Panc1 (cell line): ENCODE measurements around the gene LRRK1. TPM values are rescaled to one million over a fixed set of nuclear protein-coding genes. Genes with fewer than 3 reads are reported as not detected.

Experiments used
- ATAC-seq: fragments of 200-7000 bp; cut with Tn5 transposase; 2 replicates; pipeline ENCODE4 v1.9.1; 2020; ENCODE audit warnings: mild to moderate bottlenecking, moderate library complexity
- BruUV-seq: library from RNA; stranded (reverse); fragments of 400-500 nt; replicated peaks from 2 replicates; lab custom pipeline; 2021; lab: Mats Ljungman, UMichigan
- CTCF ChIA-PET: fragments of 300-600 bp; sonication (Branson Sonifier 250); formaldehyde crosslinking; loops from one replicate; lab custom pipeline; 2022; ENCODE audit warnings: antibody characterized with exemption; lab: Charles Lee
- POLR2A ChIA-PET: fragments of 300-600 bp; sonication (Branson Sonifier 250); formaldehyde crosslinking; loops from one replicate; lab custom pipeline; 2022; ENCODE audit warnings: antibody characterized with exemption; lab: Charles Lee
- DNase-seq: peaks from one replicate; pipeline ENCODE4 v3.0.0-alpha.2; 2010; ENCODE audit warnings: low read depth, low spot score
- H3K27ac ChIP-seq: 2 replicates; pipeline ENCODE4 v1.5.1; 2011; ENCODE audit warnings: mild to moderate bottlenecking, low read length, inconsistent platforms
- H3K27me3 ChIP-seq: fragments of 200-500 bp; sonication (Bioruptor generic); 2 replicates; pipeline ENCODE4 v1.6.0; 2014; ENCODE audit warnings: low read length, inconsistent platforms; ENCODE audit not compliant: control insufficient read depth, insufficient read depth
- H3K36me3 ChIP-seq: fragments of 200-500 bp; sonication (Bioruptor generic); 2 replicates; pipeline ENCODE4 v1.5.1; 2014; ENCODE audit warnings: inconsistent platforms, mild to moderate bottlenecking, low read length, moderate library complexity; ENCODE audit not compliant: control insufficient read depth, insufficient read depth
- H3K4me1 ChIP-seq: 2 replicates; pipeline ENCODE4 v1.5.1; 2011; ENCODE audit warnings: inconsistent platforms, mild to moderate bottlenecking, low read length, moderate library complexity; ENCODE audit not compliant: control insufficient read depth, insufficient read depth
- H3K4me3 ChIP-seq, 2 experiments: 2 replicates each; pipeline ENCODE4 v1.5.1; 2011 to 2012; ENCODE audit warnings: low read depth in 2 of 2, low read length in 2 of 2, mild to moderate bottlenecking in 2 of 2, inconsistent platforms in 1 of 2, moderate library complexity in 1 of 2
- H3K9me3 ChIP-seq: fragments of 200-500 bp; sonication (Bioruptor generic); 2 replicates; pipeline ENCODE4 v1.5.1; 2014; ENCODE audit warnings: low read depth, mild to moderate bottlenecking, inconsistent platforms, low read length, moderate library complexity; ENCODE audit not compliant: control insufficient read depth, insufficient read depth
- CTCF ChIP-seq: fragments of 450-650 bp; IDR thresholded peaks from 2 replicates; pipeline ENCODE4 v1.5.1; 2017; ENCODE audit warnings: mild to moderate bottlenecking
- POLR2AphosphoS5 ChIP-seq: IDR thresholded peaks from 2 replicates; pipeline ENCODE4 v1.6.1; 2012; ENCODE audit warnings: mild to moderate bottlenecking, low read depth, low read length, moderate library complexity
- REST ChIP-seq, 2 experiments: IDR thresholded peaks; 2 replicates each; pipeline ENCODE4 v1.6.1; 2011 to 2012; ENCODE audit warnings: low read depth in 2 of 2, control low read depth in 1 of 2, low read length in 1 of 2, mild to moderate bottlenecking in 1 of 2, moderate library complexity in 1 of 2; ENCODE audit not compliant: insufficient read depth in 1 of 2
- SIN3A ChIP-seq: IDR thresholded peaks from 2 replicates; pipeline ENCODE4 v1.6.1; 2012; ENCODE audit warnings: low read depth, mild to moderate bottlenecking, low read length, moderate library complexity, borderline replicate concordance; ENCODE audit not compliant: insufficient read depth
- TCF7L2 ChIP-seq: IDR thresholded peaks from 2 replicates; pipeline ENCODE4 v1.6.1; 2011; ENCODE audit warnings: mild to moderate bottlenecking, low read depth, low read length, inconsistent platforms
- in situ Hi-C: cut with HindIII; loops from 2 replicates; pipeline ENCODE4 v1.10.0; 2016; ENCODE audit warnings: low sequenced_read_pairs, low pct_unique_long_range_greater_than_20kb
- intact Hi-C: fragments of 100-400 bp; cut with micrococcal nuclease; formaldehyde crosslinking; loops from one replicate; pipeline ENCODE4 v1.10.0; 2022; ENCODE audit not compliant: unreplicated experiment
- total RNA-seq: library from RNA; stranded (reverse); gene quantifications from one replicate; pipeline ENCODE4 v1.2.1, GENCODE V29; 2021; ENCODE audit not compliant: unreplicated experiment

LRRK1 gene
- total RNA-seq, 1 experiment from 2014 or later = 88.0 TPM

GRCh38 chr15:100983221-100983620 is 64.1 kb downstream of the LRRK1 start:
- ChIA-PET POLR2A (no interaction called here), CTCF (no interaction called here)
- DNase-seq = no peak
- TF ChIP-seq SIN3A = no peak
- TF ChIP-seq TCF7L2 = no peak
- TF ChIP-seq POLR2AphosphoS5 = no peak
- TF ChIP-seq REST (IDR thresholded peaks at IDR 0.05; ENCODE audit: insufficient read depth in 1 of 2, low read depth in 2 of 2, low read length in 1 of 2) = no peak
- no peak for TF ChIP-seq CTCF
- Histone ChIP-seq H3K4me1 (peaks cover 22% of the 10 kb centered on the region), H3K9me3 (no peaks in the 10 kb centered on the region), H3K4me3 (no peak overlapping the region), H3K36me3 (no peaks in the 10 kb centered on the region; the same call in 1 of the 2 replicates), H3K27ac (peak overlapping the region; percentile 60; the same call in 1 of the 2 replicates), H3K27me3 (no peaks in the 10 kb centered on the region)
- intact Hi-C loops = no loop called here
- in situ Hi-C loops = no loop called here
- ATAC-seq = no peak
- no TSS peak for BruUV-seq

- Histone ChIP-seq H3K4me1 (peaks cover 34% of the 10 kb centered on the region), H3K9me3 (no peaks in the 10 kb centered on the region), H3K36me3 (peaks cover 3% of the 10 kb centered on the region; the same call in 1 of the 2 replicates), H3K4me3 (no peak overlapping the region), H3K27ac (peak overlapping the region; percentile 78), H3K27me3 (no peaks in the 10 kb centered on the region)
- no peak for DNase-seq
- CTCF ChIA-PET = no interaction called here
- POLR2A ChIA-PET = no interaction called here
- in situ Hi-C loops = no loop called here
- BruUV-seq = no TSS peak
- TF ChIP-seq POLR2AphosphoS5 (no peak), CTCF (no peak), TCF7L2 (no peak), REST (IDR thresholded peaks at IDR 0.05; ENCODE audit: insufficient read depth in 1 of 2, low read depth in 2 of 2, low read length in 1 of 2) (no peak), SIN3A (no peak)
- intact Hi-C loops = no loop called here
- ATAC-seq = no peak
These were observed 66.2 kb downstream of the LRRK1 start for GRCh38 chr15:100985401-100985800.
